Measurements from ENCODE around the gene DAO.

Gene DAO

GRCh38 chr12:108928695-108929094 is 48.8 kb downstream of the DAO start:
- TF ChIP-seq EZH2phosphoT487 (IDR thresholded peaks at IDR 0.05; ENCODE audit: borderline replicate concordance): no peak
- TF ChIP-seq, protein P1, sequence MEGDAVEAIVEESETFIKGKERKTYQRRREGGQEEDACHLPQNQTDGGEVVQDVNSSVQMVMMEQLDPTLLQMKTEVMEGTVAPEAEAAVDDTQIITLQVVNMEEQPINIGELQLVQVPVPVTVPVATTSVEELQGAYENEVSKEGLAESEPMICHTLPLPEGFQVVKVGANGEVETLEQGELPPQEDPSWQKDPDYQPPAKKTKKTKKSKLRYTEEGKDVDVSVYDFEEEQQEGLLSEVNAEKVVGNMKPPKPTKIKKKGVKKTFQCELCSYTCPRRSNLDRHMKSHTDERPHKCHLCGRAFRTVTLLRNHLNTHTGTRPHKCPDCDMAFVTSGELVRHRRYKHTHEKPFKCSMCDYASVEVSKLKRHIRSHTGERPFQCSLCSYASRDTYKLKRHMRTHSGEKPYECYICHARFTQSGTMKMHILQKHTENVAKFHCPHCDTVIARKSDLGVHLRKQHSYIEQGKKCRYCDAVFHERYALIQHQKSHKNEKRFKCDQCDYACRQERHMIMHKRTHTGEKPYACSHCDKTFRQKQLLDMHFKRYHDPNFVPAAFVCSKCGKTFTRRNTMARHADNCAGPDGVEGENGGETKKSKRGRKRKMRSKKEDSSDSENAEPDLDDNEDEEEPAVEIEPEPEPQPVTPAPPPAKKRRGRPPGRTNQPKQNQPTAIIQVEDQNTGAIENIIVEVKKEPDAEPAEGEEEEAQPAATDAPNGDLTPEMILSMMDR (conservative IDR thresholded peaks at IDR 0.05; ENCODE audit: low read length): no peak
- H3K36me3 ChIP-seq (ENCODE audit: insufficient read depth, low read length): no peaks in the 10 kb centered on the region
- no peaks in the 10 kb centered on the region for H3K9me3 ChIP-seq (ENCODE audit: insufficient read depth, low read depth, low read length)
- no peak overlapping the region for H2AFZ ChIP-seq (ENCODE audit: low read length)
- no peaks in the 10 kb centered on the region for H3K4me1 ChIP-seq (ENCODE audit: insufficient read depth, low read length, poor library complexity, severe bottlenecking)
- H3K4me3 ChIP-seq (ENCODE audit: low read length, poor library complexity, severe bottlenecking): no peak overlapping the region
- H4K20me1 ChIP-seq (ENCODE audit: insufficient read depth, low read length, poor library complexity, severe bottlenecking): no peaks in the 10 kb centered on the region
- no peaks in the 10 kb centered on the region for H3F3A ChIP-seq (ENCODE audit: low read depth)
- H3K9ac ChIP-seq (ENCODE audit: low read depth, low read length, poor library complexity, severe bottlenecking): no peak overlapping the region
- H3K4me2 ChIP-seq (ENCODE audit: low read depth, low read length, poor library complexity, severe bottlenecking): no peak overlapping the region
- no peaks in the 10 kb centered on the region for H3K9me2 ChIP-seq (replicated peaks; ENCODE audit: low read depth, low read length)
- H3K79me2 ChIP-seq (ENCODE audit: insufficient read depth, low read length): no peaks in the 10 kb centered on the region
- no peaks in the 10 kb centered on the region for H3K27me3 ChIP-seq (ENCODE audit: insufficient read depth, low read length, poor library complexity, severe bottlenecking)

DNA sequence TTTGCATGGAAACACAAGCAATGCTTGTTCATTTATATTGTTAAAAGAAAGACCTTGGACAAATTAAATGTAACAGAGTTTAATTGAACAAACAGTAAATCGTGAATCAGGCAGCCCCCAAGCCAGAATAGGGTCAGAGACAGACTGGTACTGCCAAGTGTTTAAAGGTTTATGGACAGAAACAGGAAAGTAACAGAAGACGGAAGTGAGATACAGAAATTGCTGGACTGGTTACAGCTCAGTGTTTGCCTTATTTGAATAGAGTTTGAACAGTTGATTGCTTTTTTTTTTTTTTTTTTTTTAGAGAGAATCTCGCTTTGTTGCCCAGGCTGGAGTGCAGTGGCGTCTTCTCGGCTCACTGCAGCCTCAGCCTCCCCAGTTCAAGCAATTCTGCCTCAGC is 50.3 kb downstream of the DAO start:
- Histone ChIP-seq H3K4me3 (ENCODE audit: low read length, poor library complexity, severe bottlenecking) (no peak overlapping the region), H3K9me2 (replicated peaks; ENCODE audit: low read depth, low read length) (no peaks in the 10 kb centered on the region), H3K4me1 (ENCODE audit: insufficient read depth, low read length, poor library complexity, severe bottlenecking) (no peaks in the 10 kb centered on the region), H3K79me2 (ENCODE audit: insufficient read depth, low read length) (no peaks in the 10 kb centered on the region), H3K36me3 (ENCODE audit: insufficient read depth, low read length) (no peaks in the 10 kb centered on the region), H2AFZ (ENCODE audit: low read length) (no peak overlapping the region), H3K4me2 (ENCODE audit: low read depth, low read length, poor library complexity, severe bottlenecking) (no peak overlapping the region), H4K20me1 (ENCODE audit: insufficient read depth, low read length, poor library complexity, severe bottlenecking) (no peaks in the 10 kb centered on the region), H3K9ac (ENCODE audit: low read depth, low read length, poor library complexity, severe bottlenecking) (no peak overlapping the region), H3K27me3 (ENCODE audit: insufficient read depth, low read length, poor library complexity, severe bottlenecking) (no peaks in the 10 kb centered on the region), H3F3A (ENCODE audit: low read depth) (no peaks in the 10 kb centered on the region), H3K9me3 (ENCODE audit: insufficient read depth, low read depth, low read length) (no peaks in the 10 kb centered on the region)
- TF ChIP-seq EZH2phosphoT487 (IDR thresholded peaks at IDR 0.05; ENCODE audit: borderline replicate concordance): no peak
- TF ChIP-seq, protein P1 (conservative IDR thresholded peaks at IDR 0.05; ENCODE audit: low read length): no peak

DNA sequence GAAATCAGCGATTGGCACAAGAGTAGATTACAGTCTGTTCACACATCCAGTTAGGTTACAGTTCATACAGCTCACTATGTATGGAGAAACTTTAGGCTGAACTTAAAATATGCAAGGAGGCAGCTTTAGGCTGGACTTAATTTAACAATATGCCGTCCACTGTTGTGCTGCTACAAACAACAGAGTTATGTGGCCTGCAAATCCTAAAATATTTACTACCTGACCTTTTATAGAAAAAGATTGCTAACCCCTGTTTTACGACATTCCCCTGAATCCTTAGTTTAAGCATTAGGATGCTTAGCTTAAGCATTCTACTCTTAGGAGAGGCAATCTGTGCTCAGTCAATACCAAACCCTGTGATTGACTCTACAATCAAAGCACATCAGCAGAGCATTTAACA is 50.9 kb downstream of the DAO start:
- TF ChIP-seq, protein P1 (conservative IDR thresholded peaks at IDR 0.05; ENCODE audit: low read length): no peak
- no peak for TF ChIP-seq EZH2phosphoT487 (IDR thresholded peaks at IDR 0.05; ENCODE audit: borderline replicate concordance)

More for the DNA sequence above, 50.9 kb downstream of the DAO start:
- no peak overlapping the region for H3K4me3 ChIP-seq (ENCODE audit: low read length, poor library complexity, severe bottlenecking)
- H3K9me3 ChIP-seq (ENCODE audit: insufficient read depth, low read depth, low read length): no peaks in the 10 kb centered on the region
- no peaks in the 10 kb centered on the region for H3K9me2 ChIP-seq (replicated peaks; ENCODE audit: low read depth, low read length)
- H3F3A ChIP-seq (ENCODE audit: low read depth): no peaks in the 10 kb centered on the region
- no peak overlapping the region for H2AFZ ChIP-seq (ENCODE audit: low read length)
- no peaks in the 10 kb centered on the region for H3K27me3 ChIP-seq (ENCODE audit: insufficient read depth, low read length, poor library complexity, severe bottlenecking)
- no peak overlapping the region for H3K9ac ChIP-seq (ENCODE audit: low read depth, low read length, poor library complexity, severe bottlenecking)
- H3K4me1 ChIP-seq (ENCODE audit: insufficient read depth, low read length, poor library complexity, severe bottlenecking): no peaks in the 10 kb centered on the region
- no peaks in the 10 kb centered on the region for H3K79me2 ChIP-seq (ENCODE audit: insufficient read depth, low read length)
- no peaks in the 10 kb centered on the region for H4K20me1 ChIP-seq (ENCODE audit: insufficient read depth, low read length, poor library complexity, severe bottlenecking)
- no peaks in the 10 kb centered on the region for H3K36me3 ChIP-seq (ENCODE audit: insufficient read depth, low read length)
- no peak overlapping the region for H3K4me2 ChIP-seq (ENCODE audit: low read depth, low read length, poor library complexity, severe bottlenecking)

Measured in Loucy (cell line).